LNCAP (cell line): Measurements from ENCODE around the gene IL11RA.

Experiments used
- CTCF ChIP-seq: fragments of 450-650 bp; IDR thresholded peaks from 2 replicates; pipeline ENCODE4 v1.5.1; 2017; ENCODE audit warnings: mild to moderate bottlenecking

Gene IL11RA

GRCh38 chr9:34651876-34652601, at the start of gene IL11RA:
Gene IL11RA (plus strand): TSS chr9:34652185. CDS start chr9:34655218, 3,033 bp downstream.
- peak; percentile 12; the same call in 1 of the 2 replicates for TF ChIP-seq CTCF

- TF ChIP-seq CTCF, result peak; percentile 94
Observed at GRCh38 chr9:34603610-34604231, 48.3 kb upstream of the IL11RA start.

- TF ChIP-seq CTCF, result no peak
Observed at GRCh38 chr9:34606190-34606589, 45.8 kb upstream of the IL11RA start.

GRCh38 chr9:34606905-34607304, 45.1 kb upstream of the IL11RA start:
- TF ChIP-seq CTCF, result no peak

GRCh38 chr9:34607331-34607730, 44.7 kb upstream of the IL11RA start:
- TF ChIP-seq CTCF, result no peak

- no peak for TF ChIP-seq CTCF
Observed at GRCh38 chr9:34610434-34611206, 41.4 kb upstream of the IL11RA start.

GRCh38 chr9:34611251-34611810, 40.7 kb upstream of the IL11RA start:
- peak; percentile 14; the same call in 1 of the 2 replicates for TF ChIP-seq CTCF
